H54 (cell line): ENCODE results near the gene GLRX5.

Experiments
- DNase-seq: peaks from one replicate; pipeline ENCODE4 v3.0.0; 2011; ENCODE audit warnings: low spot score, mixed read lengths; ENCODE audit not compliant: insufficient read length
- FAIRE-seq: peaks from 3 replicates; lab custom pipeline; 2011; peaks lifted over from hg19 to GRCh38; lab: Jason Lieb, UNC
- POLR2A ChIP-seq: IDR thresholded peaks from 2 replicates; pipeline ENCODE4 v1.6.1; 2011; ENCODE audit warnings: low read depth, mild to moderate bottlenecking, low read length

GLRX5 gene

GRCh38 chr14:95527387-95528002 is 7.4 kb upstream of the GLRX5 start:
- TF ChIP-seq POLR2A: no peak
- FAIRE-seq (no peak), DNase-seq (no peak)

GRCh38 chr14:95529216-95529615 is 5.6 kb upstream of the GLRX5 start:
- peak; percentile 68 for FAIRE-seq
- no peak for TF ChIP-seq POLR2A

GRCh38 chr14:95530473-95531276 is 4.2 kb upstream of the GLRX5 start:
- TF ChIP-seq POLR2A: no peak
- FAIRE-seq (no peak), DNase-seq (no peak)

More at GRCh38 chr14:95529216-95529615, 5.6 kb upstream of the GLRX5 start:
- DNase-seq: no peak

GRCh38 chr14:95531473-95531872 is 3.4 kb upstream of the GLRX5 start:
- FAIRE-seq: peak; percentile 89
- TF ChIP-seq POLR2A: no peak
- no peak for DNase-seq

- FAIRE-seq: peak; percentile 82
- TF ChIP-seq POLR2A: no peak
- no peak for DNase-seq
Measured at GRCh38 chr14:95531969-95532368, 2.9 kb upstream of the GLRX5 start.

GRCh38 chr14:95533391-95533821 is 1.4 kb upstream of the GLRX5 start:
- no peak for DNase-seq
- TF ChIP-seq POLR2A: no peak
- FAIRE-seq: no peak

- DNase-seq (no peak), FAIRE-seq (peak; percentile 82)
- no peak for TF ChIP-seq POLR2A
Measured at GRCh38 chr14:95533822-95534221, 1.0 kb upstream of the GLRX5 start.

- DNase-seq: no peak
- TF ChIP-seq POLR2A: no peak
- no peak for FAIRE-seq
Measured at GRCh38 chr14:95535226-95536021, 574 bp downstream of the GLRX5 start.

- peak; percentile 88 for FAIRE-seq
- no peak for DNase-seq
- no peak for TF ChIP-seq POLR2A
Measured at GRCh38 chr14:95536036-95536593, 1.3 kb downstream of the GLRX5 start.

GRCh38 chr14:95536671-95537070 is 1.8 kb downstream of the GLRX5 start:
- DNase-seq: no peak
- no peak for TF ChIP-seq POLR2A
- FAIRE-seq: no peak

- TF ChIP-seq POLR2A: no peak
- DNase-seq (no peak), FAIRE-seq (no peak)
Measured at GRCh38 chr14:95537298-95538089, 2.6 kb downstream of the GLRX5 start.

GRCh38 chr14:95538801-95539509 is 4.1 kb downstream of the GLRX5 start:
- FAIRE-seq: no peak
- DNase-seq: no peak
- TF ChIP-seq POLR2A: no peak

GRCh38 chr14:95540236-95540855 is 5.5 kb downstream of the GLRX5 start:
- FAIRE-seq (no peak), DNase-seq (no peak)
- no peak for TF ChIP-seq POLR2A
